Smooth muscle cell (in vitro differentiated cells): ENCODE data around the gene PREX1. TPM values are rescaled to one million over a fixed set of nuclear protein-coding genes. Genes with fewer than 3 reads are reported as not detected.

Experiments
- DNase-seq: peaks from one replicate; lab custom pipeline; 2025; ENCODE audit not compliant: unreplicated experiment; lab: John Stamatoyannopoulos, UW
- H2AFZ ChIP-seq: fragments of 200-600 bp; sonication (generic); 2 replicates; pipeline ENCODE4 v1.6.0; 2016; ENCODE audit warnings: antibody characterized with exemption, low read depth, mild to moderate bottlenecking
- H3F3A ChIP-seq: fragments of 200-600 bp; sonication (generic); 2 replicates; pipeline ENCODE4 v1.6.0; 2017; ENCODE audit warnings: antibody characterized with exemption, low read depth
- H3K27ac ChIP-seq: fragments of 200-600 bp; sonication (generic); 2 replicates; pipeline ENCODE4 v1.5.1; 2016; ENCODE audit warnings: low read depth, mild to moderate bottlenecking
- H3K27me3 ChIP-seq: fragments of 200-600 bp; sonication (generic); 2 replicates; pipeline ENCODE4 v1.6.1; 2016; ENCODE audit warnings: low read depth, mild to moderate bottlenecking
- H3K36me3 ChIP-seq: fragments of 200-600 bp; sonication (generic); 2 replicates; pipeline ENCODE4 v1.5.1; 2016; ENCODE audit warnings: low read depth
- H3K4me1 ChIP-seq: fragments of 200-600 bp; sonication (generic); 2 replicates; pipeline ENCODE4 v1.5.1; 2016; ENCODE audit warnings: low read depth
- H3K4me2 ChIP-seq: fragments of 200-600 bp; sonication (generic); 2 replicates; pipeline ENCODE4 v1.6.0; 2016; ENCODE audit warnings: mild to moderate bottlenecking
- H3K4me3 ChIP-seq: fragments of 200-600 bp; sonication (generic); 2 replicates; pipeline ENCODE4 v1.5.1; 2016; ENCODE audit warnings: mild to moderate bottlenecking
- H3K79me2 ChIP-seq: fragments of 200-600 bp; sonication (generic); 2 replicates; pipeline ENCODE4 v1.6.0; 2016; ENCODE audit warnings: low read depth, mild to moderate bottlenecking
- H3K9ac ChIP-seq: fragments of 200-600 bp; sonication (generic); 2 replicates; pipeline ENCODE4 v1.6.0; 2016; ENCODE audit warnings: low read depth
- H3K9me3 ChIP-seq: fragments of 200-600 bp; sonication (generic); replicated peaks from 2 replicates; pipeline ENCODE4 v1.5.1; 2016; ENCODE audit warnings: low read depth
- H4K20me1 ChIP-seq: fragments of 200-600 bp; sonication (generic); 2 replicates; pipeline ENCODE4 v1.6.0; 2016; ENCODE audit warnings: low read depth
- WGBS: methylation state at CpG from one replicate; pipeline ENCODE4 v1.1.7; 2016; ENCODE audit warnings: low lambda C conversion rate; 5-methylcytosine and 5-hydroxymethylcytosine counted together
- polyA plus RNA-seq: library from polyadenylated mRNA; unstranded; fragments of >200 nt; fragmentation: Nextera tagmentation; extraction: Ambion mirVana; gene quantifications from 2 replicates; pipeline ENCODE4 v1.2.1, GENCODE V29; 2016
- total RNA-seq: library from RNA; depleted of rRNA; stranded (reverse); fragments of >200 nt; gene quantifications from 2 replicates; pipeline ENCODE4 v1.2.3, GENCODE V29; 2014
- TF ChIP-seq, protein P1 (sequence below): fragments of 200-600 bp; sonication (generic); IDR thresholded peaks from 2 replicates; pipeline ENCODE4 v1.5.1; 2017; ENCODE audit warnings: borderline replicate concordance, mild to moderate bottlenecking, antibody characterized with exemption; ENCODE audit not compliant: insufficient read depth, poor library complexity, severe bottlenecking

The PREX1 gene
- total and polyA plus RNA-seq, 2 experiments from 2014 or later: 0.04 to 0.30 TPM

DNA sequence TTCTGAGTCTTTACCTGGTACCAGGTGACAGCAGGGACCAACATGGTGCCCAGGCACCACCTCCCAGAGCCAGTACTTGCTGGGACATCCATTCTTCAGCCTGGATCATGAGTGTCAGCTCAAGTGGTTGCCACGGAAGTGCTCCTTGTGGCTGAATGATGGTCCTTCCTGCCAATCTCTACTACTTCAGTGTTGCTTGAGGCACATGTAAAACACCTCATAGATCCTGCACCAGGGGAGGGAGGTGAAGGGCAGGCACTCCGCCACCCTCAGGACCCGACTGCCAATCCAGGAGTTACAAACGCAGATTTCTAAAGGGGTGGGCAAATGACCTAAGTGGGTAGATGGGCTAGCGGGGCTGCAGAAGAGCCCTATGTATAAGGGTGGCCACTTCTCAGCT is 226.0 kb downstream of the PREX1 start:
- no peak for DNase-seq
- Histone ChIP-seq H3K79me2 (no peaks in the 10 kb centered on the region), H3K27me3 (no peaks in the 10 kb centered on the region), H3F3A (no peaks in the 10 kb centered on the region), H3K27ac (no peak overlapping the region), H3K9ac (no peak overlapping the region), H3K36me3 (no peaks in the 10 kb centered on the region), H4K20me1 (no peaks in the 10 kb centered on the region), H3K4me1 (peaks cover 7% of the 10 kb centered on the region), H3K9me3 (no peaks in the 10 kb centered on the region), H2AFZ (no peak overlapping the region), H3K4me3 (no peak overlapping the region), H3K4me2 (no peak overlapping the region)
- TF ChIP-seq, protein P1, sequence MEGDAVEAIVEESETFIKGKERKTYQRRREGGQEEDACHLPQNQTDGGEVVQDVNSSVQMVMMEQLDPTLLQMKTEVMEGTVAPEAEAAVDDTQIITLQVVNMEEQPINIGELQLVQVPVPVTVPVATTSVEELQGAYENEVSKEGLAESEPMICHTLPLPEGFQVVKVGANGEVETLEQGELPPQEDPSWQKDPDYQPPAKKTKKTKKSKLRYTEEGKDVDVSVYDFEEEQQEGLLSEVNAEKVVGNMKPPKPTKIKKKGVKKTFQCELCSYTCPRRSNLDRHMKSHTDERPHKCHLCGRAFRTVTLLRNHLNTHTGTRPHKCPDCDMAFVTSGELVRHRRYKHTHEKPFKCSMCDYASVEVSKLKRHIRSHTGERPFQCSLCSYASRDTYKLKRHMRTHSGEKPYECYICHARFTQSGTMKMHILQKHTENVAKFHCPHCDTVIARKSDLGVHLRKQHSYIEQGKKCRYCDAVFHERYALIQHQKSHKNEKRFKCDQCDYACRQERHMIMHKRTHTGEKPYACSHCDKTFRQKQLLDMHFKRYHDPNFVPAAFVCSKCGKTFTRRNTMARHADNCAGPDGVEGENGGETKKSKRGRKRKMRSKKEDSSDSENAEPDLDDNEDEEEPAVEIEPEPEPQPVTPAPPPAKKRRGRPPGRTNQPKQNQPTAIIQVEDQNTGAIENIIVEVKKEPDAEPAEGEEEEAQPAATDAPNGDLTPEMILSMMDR: no peak
- WGBS: 96% methylated on average over 5 of the region's 5 CpGs

DNA sequence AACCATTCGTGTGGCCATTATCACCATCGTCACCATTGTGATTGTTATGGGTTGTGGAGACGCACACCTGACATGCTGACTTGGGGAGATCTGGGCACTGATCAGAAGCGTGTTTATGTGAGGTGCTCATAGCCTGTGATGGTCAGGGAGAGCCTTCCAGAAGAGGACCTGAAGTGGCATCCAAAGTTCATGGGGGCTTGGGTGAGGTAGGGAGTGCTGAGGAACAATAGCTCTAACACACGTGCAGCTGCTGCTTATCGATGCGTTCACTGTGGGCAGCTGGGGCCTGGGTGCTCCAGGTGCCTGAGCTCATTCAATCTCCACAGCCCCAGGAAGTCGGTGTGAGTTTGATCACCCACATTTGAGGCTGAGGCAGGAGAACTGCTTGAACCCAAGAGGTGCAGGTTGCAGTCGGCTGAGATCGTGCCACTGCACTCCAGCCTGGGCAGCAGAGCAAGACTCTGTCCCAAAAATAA is 227.3 kb downstream of the PREX1 start:
- H2AFZ ChIP-seq: no peak overlapping the region
- H3K4me2 ChIP-seq: no peak overlapping the region
- no peak for DNase-seq
- no peak overlapping the region for H3K4me3 ChIP-seq
- TF ChIP-seq, protein P1: no peak
- H3K36me3 ChIP-seq: no peaks in the 10 kb centered on the region
- no peaks in the 10 kb centered on the region for H3K27me3 ChIP-seq
- no peaks in the 10 kb centered on the region for H3F3A ChIP-seq
- no peak overlapping the region for H3K27ac ChIP-seq
- H3K79me2 ChIP-seq: no peaks in the 10 kb centered on the region
- no peaks in the 10 kb centered on the region for H4K20me1 ChIP-seq
- peaks cover 7% of the 10 kb centered on the region for H3K4me1 ChIP-seq
- no peak overlapping the region for H3K9ac ChIP-seq
- WGBS: 93% methylated on average over 10 of the region's 10 CpGs
- no peaks in the 10 kb centered on the region for H3K9me3 ChIP-seq

DNA sequence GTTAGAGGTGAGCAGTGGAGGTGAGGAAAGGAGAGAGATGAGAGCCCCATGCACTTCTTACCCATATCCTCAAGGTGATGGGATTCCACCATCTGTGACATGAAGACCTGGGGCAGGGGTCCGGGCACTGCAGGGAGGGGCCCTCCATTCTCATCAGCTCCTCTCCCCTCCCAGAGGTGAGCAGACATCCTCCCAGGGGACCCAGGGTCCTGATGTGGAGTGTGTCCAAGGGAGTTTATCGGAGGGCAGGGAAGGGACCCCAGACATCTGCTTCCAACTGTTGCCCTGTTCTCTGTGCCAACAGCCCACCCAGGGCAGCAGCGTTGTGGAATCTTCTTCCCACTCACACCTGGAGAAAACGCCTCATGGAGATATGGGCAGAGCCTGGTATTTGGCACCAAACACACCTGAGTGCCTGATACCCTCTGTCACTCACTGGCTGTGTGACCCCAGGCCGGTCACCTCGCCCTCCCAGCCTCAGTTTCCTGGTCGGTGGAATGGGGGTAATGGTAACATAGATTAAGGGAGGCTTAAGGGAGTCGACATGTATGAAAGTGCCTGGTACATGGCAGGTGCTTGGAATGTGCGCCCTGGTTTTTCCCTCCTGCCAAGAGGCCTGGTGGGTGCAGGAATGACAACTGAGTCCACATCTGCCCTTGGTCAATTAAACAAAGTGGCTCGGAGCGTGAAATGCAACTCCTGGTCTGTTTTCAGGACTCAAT is 227.9 kb downstream of the PREX1 start:
- no peaks in the 10 kb centered on the region for H3K9me3 ChIP-seq
- no peaks in the 10 kb centered on the region for H4K20me1 ChIP-seq
- no peak for DNase-seq
- H3F3A ChIP-seq: no peaks in the 10 kb centered on the region
- no peaks in the 10 kb centered on the region for H3K36me3 ChIP-seq
- H3K4me1 ChIP-seq: peaks cover 7% of the 10 kb centered on the region
- H3K9ac ChIP-seq: no peak overlapping the region
- 91% methylated on average over 11 of the region's 11 CpGs for WGBS
- TF ChIP-seq, protein P1: no peak
- H2AFZ ChIP-seq: no peak overlapping the region
- no peaks in the 10 kb centered on the region for H3K79me2 ChIP-seq
- H3K27me3 ChIP-seq: no peaks in the 10 kb centered on the region
- H3K27ac ChIP-seq: no peak overlapping the region
- no peak overlapping the region for H3K4me3 ChIP-seq
- H3K4me2 ChIP-seq: no peak overlapping the region
